HepG2 (cell line): ENCODE results near the gene NCS1. TPM values are rescaled to one million over a fixed set of nuclear protein-coding genes. Genes with fewer than 3 reads are reported as not detected.

Source experiments
- FOXA1 ChIP-seq, 2 experiments: fragments of 450-650 bp in 1 of 2; sonication (generic) in 1 of 2; formaldehyde crosslinking in 1 of 2; IDR thresholded peaks; 2 replicates each; pipeline versions ENCODE4 v1.4.0 to v1.6.1; 2016 to 2020; ENCODE audit warnings: missing genetic modification reagents in 1 of 2
- HNRNPK ChIP-seq: fragments of 200-400 bp; formaldehyde crosslinking; IDR thresholded peaks from 2 replicates; pipeline ENCODE4 v1.6.1; 2018; ENCODE audit warnings: low read length, low read depth, moderate library complexity, mild to moderate bottlenecking; ENCODE audit not compliant: poor library complexity, severe bottlenecking
- MAFG ChIP-seq: sonication (generic); formaldehyde crosslinking; IDR thresholded peaks from 2 replicates; pipeline ENCODE4 v1.5.1; 2020; ENCODE audit warnings: mild to moderate bottlenecking, missing genetic modification reagents
- NFRKB ChIP-seq: fragments of 450-650 bp; IDR thresholded peaks from 2 replicates; pipeline ENCODE4 v1.6.1; 2017
- ZFP91 ChIP-seq: sonication (generic); formaldehyde crosslinking; IDR thresholded peaks from 2 replicates; pipeline ENCODE4 v1.9.0; 2022; ENCODE audit warnings: missing genetic modification reagents, mild to moderate bottlenecking, borderline replicate concordance
- ZHX2 ChIP-seq, 2 experiments: sonication (generic) in 1 of 2; formaldehyde crosslinking in 1 of 2; IDR thresholded peaks; 2 replicates each; pipeline versions ENCODE4 v1.6.1 to v1.9.0; 2014 to 2022; ENCODE audit warnings: antibody characterized with exemption in 1 of 2, borderline replicate concordance in 1 of 2, inconsistent platforms in 1 of 2, low read depth in 1 of 2, missing genetic modification reagents in 1 of 2
- ZNF234 ChIP-seq: sonication (generic); formaldehyde crosslinking; conservative IDR thresholded peaks from 2 replicates; pipeline ENCODE4 v1.5.1; 2020; ENCODE audit warnings: mild to moderate bottlenecking, missing genetic modification reagents
- ZNF292 ChIP-seq: sonication (generic); formaldehyde crosslinking; IDR thresholded peaks from 2 replicates; pipeline ENCODE4 v1.8.1; 2022; ENCODE audit warnings: mild to moderate bottlenecking, low read depth, missing genetic modification reagents, borderline replicate concordance
- ZNF296 ChIP-seq: sonication (generic); formaldehyde crosslinking; conservative IDR thresholded peaks from 2 replicates; pipeline ENCODE4 v1.5.0; 2020; ENCODE audit warnings: mild to moderate bottlenecking, missing genetic modification reagents
- ZNF335 ChIP-seq: sonication (generic); formaldehyde crosslinking; IDR thresholded peaks from 2 replicates; pipeline ENCODE4 v1.4.0; 2020; ENCODE audit warnings: missing genetic modification reagents
- ZNF350 ChIP-seq: sonication (generic); formaldehyde crosslinking; IDR thresholded peaks from 2 replicates; pipeline ENCODE4 v1.4.0; 2020; ENCODE audit warnings: mild to moderate bottlenecking, low read depth, missing genetic modification reagents, borderline replicate concordance
- ZNF687 ChIP-seq: sonication (generic); formaldehyde crosslinking; IDR thresholded peaks from 2 replicates; pipeline ENCODE4 v1.5.1; 2020; ENCODE audit warnings: mild to moderate bottlenecking, missing genetic modification reagents, moderate library complexity
- ZSCAN25 ChIP-seq: sonication (generic); formaldehyde crosslinking; IDR thresholded peaks from 2 replicates; pipeline ENCODE4 v1.8.0; 2022; ENCODE audit warnings: mild to moderate bottlenecking, missing genetic modification reagents
- polyA plus RNA-seq, 8 experiments: library from polyadenylated mRNA; depleted of rRNA in 3 of 8; stranded (reverse) in 7 of 8; unstranded in 1 of 8; fragments of >200 nt; fragmentation: Illumina TruSeq in 4 of 8; extraction: Trizol in 4 of 8; gene quantifications; 2 replicates each; pipeline versions ENCODE4 v1.2.1 to v1.2.3, GENCODE V29; 2011 to 2016; ENCODE audit warnings: low read depth in 4 of 8, missing spikeins in 1 of 8, mixed read lengths in 1 of 8; ENCODE audit not compliant: insufficient read depth in 1 of 8
- total RNA-seq, 5 experiments: library from RNA; depleted of rRNA; stranded (reverse); fragments of >200 nt; fragmentation: Illumina TruSeq; extraction: Trizol; gene quantifications; 2 replicates each; pipeline ENCODE4 v1.2.3, GENCODE V29; 2016; ENCODE audit warnings: low read depth in 1 of 5
- TF ChIP-seq, protein P1 (sequence below): fragments of 450-650 bp; IDR thresholded peaks from 2 replicates; pipeline ENCODE4 v1.6.1; 2017

The NCS1 gene
- total and polyA plus RNA-seq, 2 of the 13 experiments (the other 11 are each of a cell fraction or from before 2014, with no cell fraction given): 4.7 to 6.1 TPM

- TF ChIP-seq, protein P1, sequence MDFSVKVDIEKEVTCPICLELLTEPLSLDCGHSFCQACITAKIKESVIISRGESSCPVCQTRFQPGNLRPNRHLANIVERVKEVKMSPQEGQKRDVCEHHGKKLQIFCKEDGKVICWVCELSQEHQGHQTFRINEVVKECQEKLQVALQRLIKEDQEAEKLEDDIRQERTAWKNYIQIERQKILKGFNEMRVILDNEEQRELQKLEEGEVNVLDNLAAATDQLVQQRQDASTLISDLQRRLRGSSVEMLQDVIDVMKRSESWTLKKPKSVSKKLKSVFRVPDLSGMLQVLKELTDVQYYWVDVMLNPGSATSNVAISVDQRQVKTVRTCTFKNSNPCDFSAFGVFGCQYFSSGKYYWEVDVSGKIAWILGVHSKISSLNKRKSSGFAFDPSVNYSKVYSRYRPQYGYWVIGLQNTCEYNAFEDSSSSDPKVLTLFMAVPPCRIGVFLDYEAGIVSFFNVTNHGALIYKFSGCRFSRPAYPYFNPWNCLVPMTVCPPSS: no peak
- no peak for TF ChIP-seq FOXA1 (IDR thresholded peaks at IDR 0.05)
- no peak for TF ChIP-seq FOXA1 (CRISPR knock-in tag; IDR thresholded peaks at IDR 0.05)
- TF ChIP-seq ZSCAN25 (CRISPR knock-in tag): peak; percentile 81
- 0 out of 2 replicates have a peak, but pooled peaks have one; percentile 25 for TF ChIP-seq ZFP91 (CRISPR knock-in tag)
- no peak for TF ChIP-seq HNRNPK
- TF ChIP-seq ZNF335 (CRISPR knock-in tag): no peak
- TF ChIP-seq NFRKB: no peak
- no peak for TF ChIP-seq ZNF296 (CRISPR knock-in tag)
- TF ChIP-seq ZNF234 (CRISPR knock-in tag): no peak
- TF ChIP-seq ZNF350 (CRISPR knock-in tag): no peak
- TF ChIP-seq ZNF687: peak; percentile 17; the same call in 1 of the 2 replicates
- TF ChIP-seq ZHX2 (IDR thresholded peaks at IDR 0.05; ENCODE audit: low read depth): no peak
- TF ChIP-seq ZHX2 (CRISPR knock-in tag; IDR thresholded peaks at IDR 0.05; ENCODE audit: borderline replicate concordance): no peak
- TF ChIP-seq ZNF292: no peak
- no peak for TF ChIP-seq MAFG (CRISPR knock-in tag)
These were observed 11.0 kb downstream of the NCS1 start (continued) for GRCh38 chr9:130183133-130183762.
